HG03135 (cell line): ENCODE results near the gene PCDHA4.

ENCODE experiments used
- ATAC-seq: cut with Tn5 transposase; IDR thresholded peaks from one replicate; pipeline ENCODE4 v1.9.1; 2021; ENCODE audit warnings: mild to moderate bottlenecking, moderate library complexity; ENCODE audit not compliant: unreplicated experiment

Gene PCDHA4

DNA sequence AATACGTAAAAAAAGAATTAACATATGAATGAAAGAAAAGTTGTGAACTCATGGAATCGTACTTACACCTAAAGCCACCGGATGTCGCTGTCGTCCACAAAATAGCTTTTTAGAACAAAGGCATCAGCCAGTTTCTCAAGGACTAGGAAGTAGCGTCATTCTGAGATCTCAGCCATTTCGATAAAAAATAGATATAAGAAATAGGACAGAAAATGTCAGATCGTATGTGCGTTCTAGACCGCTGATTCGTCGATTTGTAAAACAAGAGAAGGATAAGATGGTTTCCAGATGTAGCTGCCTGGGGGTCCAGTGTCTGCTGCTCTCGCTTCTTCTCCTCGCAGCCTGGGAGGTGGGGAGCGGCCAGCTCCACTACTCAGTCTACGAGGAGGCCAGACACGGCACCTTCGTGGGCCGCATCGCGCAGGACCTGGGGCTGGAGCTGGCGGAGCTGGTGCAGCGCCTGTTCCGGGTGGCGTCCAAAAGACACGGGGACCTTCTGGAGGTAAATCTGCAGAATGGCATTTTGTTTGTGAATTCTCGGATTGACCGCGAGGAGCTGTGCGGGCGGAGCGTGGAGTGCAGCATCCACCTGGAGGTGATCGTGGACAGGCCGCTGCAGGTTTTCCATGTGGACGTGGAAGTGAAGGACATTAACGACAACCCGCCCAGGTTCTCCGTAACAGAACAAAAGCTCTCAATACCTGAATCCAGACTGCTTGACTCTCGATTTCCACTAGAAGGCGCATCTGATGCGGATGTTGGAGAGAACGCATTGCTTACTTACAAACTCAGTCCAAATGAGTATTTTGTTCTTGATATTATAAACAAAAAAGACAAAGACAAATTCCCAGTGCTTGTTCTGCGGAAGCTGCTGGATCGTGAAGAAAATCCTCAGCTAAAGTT lies 49.2 kb downstream of the PCDHA4 start, which contains the start of gene PCDHA10:
PCDHA10 (plus strand) TSS at position 126 of the 903 bp plus-strand sequence; CDS start at position 278, 152 bp downstream.
- ATAC-seq = no peak

- ATAC-seq = no peak
These were observed 50.5 kb downstream of the PCDHA4 start for GRCh38 chr5:140857177-140857986.

DNA sequence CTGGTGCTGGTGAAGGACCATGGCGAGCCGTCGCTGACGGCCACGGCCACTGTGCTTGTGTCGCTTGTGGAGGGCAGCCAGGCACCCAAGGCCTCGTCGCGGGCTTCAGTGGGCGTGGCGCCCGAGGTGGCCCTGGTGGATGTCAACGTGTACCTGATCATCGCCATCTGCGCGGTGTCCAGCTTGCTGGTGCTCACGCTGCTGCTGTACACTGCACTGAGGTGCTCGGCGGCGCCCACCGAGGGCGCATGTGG lies 51.0 kb downstream of the PCDHA4 start:
- no peak for ATAC-seq

GRCh38 chr5:140862441-140863295 lies 55.8 kb downstream of the PCDHA4 start:
- no peak for ATAC-seq
